ENCODE data around the gene TTLL8. TPM values are rescaled to one million over a fixed set of nuclear protein-coding genes. Genes with fewer than 3 reads are reported as not detected.

Gene TTLL8
- total RNA-seq, 1 experiment from 2014 or later, result not detected

- ChIA-PET CTCF (interaction anchor here (0.9 to 2.5 kb wide), 3 partner anchors 36 to 75 kb away, joined by 4 to 9 read pairs (median 5); no protein-coding TSS in a partner anchor), POLR2A (no interaction called here)
- Mint-ChIP-seq H3K4me3 (no peak overlapping the region), H3K4me1 (no peaks in the 10 kb centered on the region), H3K27me3 (ENCODE audit: low read depth) (no peaks in the 10 kb centered on the region), H3K36me3 (no peaks in the 10 kb centered on the region), H3K27ac (no peak overlapping the region), H3K9me3 (no peaks in the 10 kb centered on the region)
- DNase-seq (ENCODE audit: low spot score) (no peak), ATAC-seq (no peak)
- TF ChIP-seq TEAD4 (CRISPR knock-in tag; IDR thresholded peaks at IDR 0.05) (no peak), ETV6 (CRISPR knock-in tag; IDR thresholded peaks at IDR 0.05) (no peak), SMAD3 (CRISPR knock-in tag; IDR thresholded peaks at IDR 0.05; ENCODE audit: borderline replicate concordance) (no peak), PRRX2 (CRISPR knock-in tag; IDR thresholded peaks at IDR 0.05) (no peak), ERG (CRISPR knock-in tag; IDR thresholded peaks at IDR 0.05) (no peak), ZNF263 (CRISPR knock-in tag; IDR thresholded peaks at IDR 0.05; ENCODE audit: low read depth) (no peak), ZBTB21 (CRISPR knock-in tag; IDR thresholded peaks at IDR 0.05; ENCODE audit: borderline replicate concordance) (no peak), IRF1 (CRISPR knock-in tag; IDR thresholded peaks at IDR 0.05) (no peak), USF2 (CRISPR knock-in tag; IDR thresholded peaks at IDR 0.05) (no peak), TP53 (CRISPR knock-in tag; IDR thresholded peaks at IDR 0.05) (no peak), ZNF532 (CRISPR knock-in tag; IDR thresholded peaks at IDR 0.05; ENCODE audit: borderline replicate concordance) (no peak), FOXP4 (CRISPR knock-in tag; IDR thresholded peaks at IDR 0.05) (no peak), E2F1 (CRISPR knock-in tag; IDR thresholded peaks at IDR 0.05) (no peak), PREB (CRISPR knock-in tag; IDR thresholded peaks at IDR 0.05; ENCODE audit: borderline replicate concordance) (no peak), KAT7 (CRISPR knock-in tag; IDR thresholded peaks at IDR 0.05; ENCODE audit: borderline replicate concordance) (no peak), MAX (CRISPR knock-in tag; IDR thresholded peaks at IDR 0.05) (no peak), JUN (CRISPR knock-in tag; IDR thresholded peaks at IDR 0.05) (no peak), ZNF423 (CRISPR knock-in tag; IDR thresholded peaks at IDR 0.05) (no peak)
These were observed 47.4 kb upstream of the TTLL8 start for GRCh38 chr22:50105208-50106100.

Data from WTC11 (cell line).